Measurements from ENCODE around the gene PELI1. TPM values are rescaled to one million over a fixed set of nuclear protein-coding genes. Genes with fewer than 3 reads are reported as not detected.

Gene PELI1
- total and polyA plus RNA-seq, 2 donors (not counting 1 experiment from before 2014, with no cell fraction given): 5.9 to 7.7 TPM

GRCh38 chr2:64145714-64146113 lies 1.5 kb upstream of the PELI1 start:
- TF ChIP-seq EZH2 (IDR thresholded peaks at IDR 0.05; ENCODE audit: low read length, missing control alignments) (no peak), CTCF (conservative IDR thresholded peaks at IDR 0.05 in 1 of 2, IDR thresholded peaks at IDR 0.05 in 1 of 2; ENCODE audit: low read depth in 1 of 2, low read length in 2 of 2) (no peak)
- no peak overlapping the region for H3K27ac ChIP-seq (ENCODE audit: insufficient read depth, low read length)
- no peak overlapping the region for H3K4me2 ChIP-seq (ENCODE audit: extremely low read depth, insufficient read depth, low read length)
- no peaks in the 10 kb centered on the region for H4K20me1 ChIP-seq (ENCODE audit: control insufficient read depth, extremely low read depth, insufficient read depth, low read length)
- no peaks in the 10 kb centered on the region for H3K9me3 ChIP-seq (ENCODE audit: control insufficient read depth, insufficient read depth, low read depth, low read length)
- no peaks in the 10 kb centered on the region for H3K36me3 ChIP-seq (ENCODE audit: control insufficient read depth, insufficient read depth, low read length)
- H2AFZ ChIP-seq (ENCODE audit: low read length): no peak overlapping the region
- H3K4me3 ChIP-seq (replicated peaks in 1 of 4; ENCODE audit: control extremely low read depth in 1 of 4, insufficient read depth in 1 of 4, low read depth in 3 of 4, low read length in 4 of 4): no peak overlapping the region
- H3K79me2 ChIP-seq (ENCODE audit: control insufficient read depth, insufficient read depth, low read length): peaks cover 27% of the 10 kb centered on the region
- no peak for DNase-seq (ENCODE audit: low read depth in 2 of 2)
- H3K4me1 ChIP-seq (ENCODE audit: control insufficient read depth, extremely low read depth, insufficient read depth, low read length): peaks cover 2% of the 10 kb centered on the region
- H3K9ac ChIP-seq (ENCODE audit: insufficient read depth, low read length): no peak overlapping the region
- no peaks in the 10 kb centered on the region for H3K27me3 ChIP-seq (ENCODE audit: control insufficient read depth, insufficient read depth, low read length)

- no peak for TF ChIP-seq CTCF (conservative IDR thresholded peaks at IDR 0.05 in 1 of 2, IDR thresholded peaks at IDR 0.05 in 1 of 2; ENCODE audit: low read depth in 1 of 2, low read length in 2 of 2)
- no peak for TF ChIP-seq EZH2 (IDR thresholded peaks at IDR 0.05; ENCODE audit: low read length, missing control alignments)
- Histone ChIP-seq H3K27ac (ENCODE audit: insufficient read depth, low read length) (no peak overlapping the region), H3K9ac (ENCODE audit: insufficient read depth, low read length) (no peak overlapping the region), H3K4me1 (ENCODE audit: control insufficient read depth, extremely low read depth, insufficient read depth, low read length) (peaks cover 2% of the 10 kb centered on the region), H3K4me2 (ENCODE audit: extremely low read depth, insufficient read depth, low read length) (no peak overlapping the region), H3K9me3 (ENCODE audit: control insufficient read depth, insufficient read depth, low read depth, low read length) (no peaks in the 10 kb centered on the region), H3K36me3 (ENCODE audit: control insufficient read depth, insufficient read depth, low read length) (no peaks in the 10 kb centered on the region), H3K27me3 (ENCODE audit: control insufficient read depth, insufficient read depth, low read length) (no peaks in the 10 kb centered on the region), H4K20me1 (ENCODE audit: control insufficient read depth, extremely low read depth, insufficient read depth, low read length) (no peaks in the 10 kb centered on the region), H3K79me2 (ENCODE audit: control insufficient read depth, insufficient read depth, low read length) (peaks cover 27% of the 10 kb centered on the region), H3K4me3 (replicated peaks in 1 of 4; ENCODE audit: control extremely low read depth in 1 of 4, insufficient read depth in 1 of 4, low read depth in 3 of 4, low read length in 4 of 4) (no peak overlapping the region), H2AFZ (ENCODE audit: low read length) (no peak overlapping the region)
- no peak for DNase-seq (ENCODE audit: low read depth in 2 of 2)
Observed at GRCh38 chr2:64145119-64145518, 899 bp upstream of the PELI1 start.

GRCh38 chr2:64143169-64144056 lies 807 bp downstream of the PELI1 start:
- peak overlapping the region; percentile 87 for H3K9ac ChIP-seq (ENCODE audit: insufficient read depth, low read length)
- no peaks in the 10 kb centered on the region for H3K9me3 ChIP-seq (ENCODE audit: control insufficient read depth, insufficient read depth, low read depth, low read length)
- H3K27me3 ChIP-seq (ENCODE audit: control insufficient read depth, insufficient read depth, low read length): no peaks in the 10 kb centered on the region
- peak overlapping the region; percentile 82 to 98 (median 86) for H3K4me3 ChIP-seq (replicated peaks in 1 of 4; ENCODE audit: control extremely low read depth in 1 of 4, insufficient read depth in 1 of 4, low read depth in 3 of 4, low read length in 4 of 4)
- DNase-seq (ENCODE audit: low read depth in 2 of 2): peak; percentile 48 to 50
- no peaks in the 10 kb centered on the region for H3K36me3 ChIP-seq (ENCODE audit: control insufficient read depth, insufficient read depth, low read length)
- H3K27ac ChIP-seq (ENCODE audit: insufficient read depth, low read length): peak overlapping the region; percentile 88
- H3K4me1 ChIP-seq (ENCODE audit: control insufficient read depth, extremely low read depth, insufficient read depth, low read length): peaks cover 5% of the 10 kb centered on the region
- peak overlapping the region; percentile 94 for H3K4me2 ChIP-seq (ENCODE audit: extremely low read depth, insufficient read depth, low read length)
- TF ChIP-seq EZH2 (IDR thresholded peaks at IDR 0.05; ENCODE audit: low read length, missing control alignments) (no peak), CTCF (conservative IDR thresholded peaks at IDR 0.05 in 1 of 2, IDR thresholded peaks at IDR 0.05 in 1 of 2; ENCODE audit: low read depth in 1 of 2, low read length in 2 of 2) (no peak)
- no peaks in the 10 kb centered on the region for H4K20me1 ChIP-seq (ENCODE audit: control insufficient read depth, extremely low read depth, insufficient read depth, low read length)
- peaks cover 36% of the 10 kb centered on the region for H3K79me2 ChIP-seq (ENCODE audit: control insufficient read depth, insufficient read depth, low read length)
- H2AFZ ChIP-seq (ENCODE audit: low read length): peak overlapping the region; percentile 58

All from fibroblast of lung (primary cell).